ENCODE data around the gene BEND5. TPM values are rescaled to one million over a fixed set of nuclear protein-coding genes. Genes with fewer than 3 reads are reported as not detected.

The BEND5 gene
- polyA plus RNA-seq, 3 donors = 0.13 TPM; not detected in 2

DNA sequence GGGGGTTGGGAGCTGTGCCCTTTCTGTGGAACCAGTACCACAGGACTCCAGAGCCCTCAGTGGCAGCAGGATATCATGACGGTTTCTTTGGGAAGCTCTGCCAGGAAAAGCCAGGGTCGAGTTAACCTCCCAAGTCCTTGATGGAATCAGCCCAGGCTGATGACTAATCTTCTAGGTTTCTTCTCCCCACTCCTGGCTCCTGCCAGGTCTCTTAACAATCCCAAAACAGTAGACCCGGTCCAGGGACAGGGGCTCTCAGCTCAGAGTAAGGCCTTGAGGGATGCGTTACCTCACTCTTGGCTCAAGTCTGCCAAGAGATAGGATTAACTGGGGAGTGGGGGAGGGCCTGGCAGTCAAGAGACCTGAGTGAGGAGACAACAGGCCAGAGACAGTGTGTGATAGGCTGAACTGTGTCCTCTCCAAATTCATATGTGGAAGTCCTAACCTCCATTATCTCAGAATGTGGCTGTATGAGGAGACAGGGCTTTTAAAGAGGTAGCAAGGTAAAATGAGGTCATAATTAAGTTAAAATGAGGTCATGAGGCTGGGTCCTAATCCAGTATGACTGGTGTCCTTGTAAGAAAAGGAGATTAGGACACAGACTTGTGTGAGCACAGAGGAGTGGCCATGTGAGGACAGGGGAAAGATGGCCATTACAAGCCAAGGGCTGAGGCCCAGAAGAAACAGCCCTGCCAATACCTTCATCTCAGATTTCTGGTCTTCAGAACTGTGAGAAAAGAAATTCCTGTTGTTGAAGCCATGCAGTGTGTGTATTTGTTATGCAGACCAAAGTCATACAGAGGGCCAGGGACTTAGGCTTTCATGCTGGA, 95.0 kb downstream of the BEND5 start:
- peaks cover 0 to 3% (median 0%) of the 10 kb centered on the region in 3 donors for H3K27me3 Mint-ChIP-seq (ENCODE audit: low read depth in 3 of 3)
- no peaks in the 10 kb centered on the region for H3K9me3 Mint-ChIP-seq
- H3K27ac ChIP-seq (ENCODE audit: low read depth in 1 of 2, low read length in 2 of 2) = no peak overlapping the region
- no peak for DNase-seq
- H3K4me3 Mint-ChIP-seq = no peak overlapping the region
- peaks cover 9% of the 10 kb centered on the region for H3K4me1 Mint-ChIP-seq
- no peaks in the 10 kb centered on the region for H3K27me3 ChIP-seq (ENCODE audit: control insufficient read depth in 2 of 2, insufficient read depth in 2 of 2, low read length in 2 of 2)
- H3K36me3 ChIP-seq (replicated peaks in 1 of 2; ENCODE audit: control insufficient read depth in 1 of 2, insufficient read depth in 2 of 2, low read length in 2 of 2) = no peaks in the 10 kb centered on the region
- no peak overlapping the region for H3K4me3 ChIP-seq (replicated peaks in 1 of 3; ENCODE audit: low read depth in 2 of 3, low read length in 3 of 3)
- WGBS (ENCODE audit: insufficient coverage) = 77% methylated on average over 2 of the region's 4 CpGs
- H3K79me2 ChIP-seq (ENCODE audit: insufficient read depth, low read length) = no peaks in the 10 kb centered on the region
- no peak overlapping the region for H3K9ac ChIP-seq (ENCODE audit: insufficient read depth, low read length, poor library complexity, severe bottlenecking)
- H3K36me3 Mint-ChIP-seq = no peaks in the 10 kb centered on the region
- no peak overlapping the region for H3K4me2 ChIP-seq (replicated peaks; ENCODE audit: extremely low read depth, low read length, poor library complexity, severe bottlenecking)
- H3K9me3 ChIP-seq (replicated peaks in 1 of 2; ENCODE audit: control insufficient read depth in 1 of 2, insufficient read depth in 1 of 2, low read length in 2 of 2) = no peaks in the 10 kb centered on the region
- no peaks in the 10 kb centered on the region for H3K4me1 ChIP-seq (ENCODE audit: control insufficient read depth in 1 of 2, insufficient read depth in 2 of 2, low read length in 2 of 2)
- H3K27ac Mint-ChIP-seq = no peak overlapping the region
- no peaks in the 10 kb centered on the region for H4K20me1 ChIP-seq (ENCODE audit: insufficient read depth, low read length)
- TF ChIP-seq, protein P1, sequence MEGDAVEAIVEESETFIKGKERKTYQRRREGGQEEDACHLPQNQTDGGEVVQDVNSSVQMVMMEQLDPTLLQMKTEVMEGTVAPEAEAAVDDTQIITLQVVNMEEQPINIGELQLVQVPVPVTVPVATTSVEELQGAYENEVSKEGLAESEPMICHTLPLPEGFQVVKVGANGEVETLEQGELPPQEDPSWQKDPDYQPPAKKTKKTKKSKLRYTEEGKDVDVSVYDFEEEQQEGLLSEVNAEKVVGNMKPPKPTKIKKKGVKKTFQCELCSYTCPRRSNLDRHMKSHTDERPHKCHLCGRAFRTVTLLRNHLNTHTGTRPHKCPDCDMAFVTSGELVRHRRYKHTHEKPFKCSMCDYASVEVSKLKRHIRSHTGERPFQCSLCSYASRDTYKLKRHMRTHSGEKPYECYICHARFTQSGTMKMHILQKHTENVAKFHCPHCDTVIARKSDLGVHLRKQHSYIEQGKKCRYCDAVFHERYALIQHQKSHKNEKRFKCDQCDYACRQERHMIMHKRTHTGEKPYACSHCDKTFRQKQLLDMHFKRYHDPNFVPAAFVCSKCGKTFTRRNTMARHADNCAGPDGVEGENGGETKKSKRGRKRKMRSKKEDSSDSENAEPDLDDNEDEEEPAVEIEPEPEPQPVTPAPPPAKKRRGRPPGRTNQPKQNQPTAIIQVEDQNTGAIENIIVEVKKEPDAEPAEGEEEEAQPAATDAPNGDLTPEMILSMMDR (IDR thresholded peaks at IDR 0.05) = no peak
- no peak overlapping the region for H2AFZ ChIP-seq (ENCODE audit: insufficient read depth, low read depth, low read length, poor library complexity, severe bottlenecking)
- intact Hi-C loops (cut with micrococcal nuclease) = no loop called here

DNA sequence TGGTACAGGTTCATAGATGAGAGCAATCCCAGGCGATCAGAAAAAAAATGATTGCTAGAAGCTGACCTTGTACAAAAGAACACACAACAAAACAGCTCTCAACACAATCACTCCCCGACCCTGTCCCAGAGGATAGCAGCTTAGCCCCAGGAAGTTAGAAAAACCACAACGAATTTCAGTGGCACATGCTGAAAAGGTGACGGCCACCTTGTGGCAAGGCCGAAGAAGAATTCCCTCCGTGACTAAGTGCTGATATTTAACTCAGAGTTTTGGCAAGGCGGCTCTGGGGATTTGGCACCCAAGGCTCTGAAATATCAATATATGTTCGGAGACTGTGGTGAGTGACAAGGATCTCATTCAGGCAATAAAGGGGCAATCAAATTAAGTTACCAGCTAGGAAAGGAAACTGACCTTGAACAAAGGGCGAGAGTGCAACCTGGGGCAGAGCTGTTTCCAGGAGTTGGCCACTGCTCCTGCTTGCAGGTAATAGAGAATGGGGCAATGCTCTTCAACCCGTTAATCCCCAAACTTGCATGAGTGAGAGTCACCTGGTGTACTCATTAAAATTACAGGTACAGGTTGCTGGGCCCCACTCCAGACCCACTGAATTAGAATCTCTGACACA, 96.2 kb downstream of the BEND5 start:
- no peaks in the 10 kb centered on the region for H3K4me1 ChIP-seq (ENCODE audit: control insufficient read depth in 1 of 2, insufficient read depth in 2 of 2, low read length in 2 of 2)
- no peaks in the 10 kb centered on the region for H3K36me3 ChIP-seq (replicated peaks in 1 of 2; ENCODE audit: control insufficient read depth in 1 of 2, insufficient read depth in 2 of 2, low read length in 2 of 2)
- Mint-ChIP-seq H3K27ac (no peak overlapping the region), H3K27me3 (ENCODE audit: low read depth in 3 of 3) (peaks cover 0 to 3% (median 0%) of the 10 kb centered on the region in 3 donors), H3K36me3 (no peaks in the 10 kb centered on the region), H3K9me3 (no peaks in the 10 kb centered on the region), H3K4me3 (no peak overlapping the region), H3K4me1 (peaks cover 9% of the 10 kb centered on the region)
- no peaks in the 10 kb centered on the region for H3K27me3 ChIP-seq (ENCODE audit: control insufficient read depth in 2 of 2, insufficient read depth in 2 of 2, low read length in 2 of 2)
- DNase-seq = no peak
- H3K9me3 ChIP-seq (replicated peaks in 1 of 2; ENCODE audit: control insufficient read depth in 1 of 2, insufficient read depth in 1 of 2, low read length in 2 of 2) = no peaks in the 10 kb centered on the region
- WGBS (ENCODE audit: insufficient coverage) = 61% methylated on average over 9 of the region's 10 CpGs
- no peaks in the 10 kb centered on the region for H3K79me2 ChIP-seq (ENCODE audit: insufficient read depth, low read length)
- H3K4me3 ChIP-seq (replicated peaks in 1 of 3; ENCODE audit: low read depth in 2 of 3, low read length in 3 of 3) = no peak overlapping the region
- intact Hi-C loops (cut with micrococcal nuclease) = no loop called here
- no peak overlapping the region for H3K9ac ChIP-seq (ENCODE audit: insufficient read depth, low read length, poor library complexity, severe bottlenecking)
- H3K27ac ChIP-seq (ENCODE audit: low read depth in 1 of 2, low read length in 2 of 2) = no peak overlapping the region
- TF ChIP-seq, protein P1 (IDR thresholded peaks at IDR 0.05) = no peak
- H3K4me2 ChIP-seq (replicated peaks; ENCODE audit: extremely low read depth, low read length, poor library complexity, severe bottlenecking) = no peak overlapping the region
- H4K20me1 ChIP-seq (ENCODE audit: insufficient read depth, low read length) = no peaks in the 10 kb centered on the region
- H2AFZ ChIP-seq (ENCODE audit: insufficient read depth, low read depth, low read length, poor library complexity, severe bottlenecking) = no peak overlapping the region

Data from CD14-positive monocyte (primary cell).